Measurements from ENCODE around the gene FZD7.

GRCh38 chr2:201985728-201986462 is 47.8 kb upstream of the FZD7 start:
- TF ChIP-seq POLR2A (IDR thresholded peaks at IDR 0.05) (no peak), CTCF (IDR thresholded peaks at IDR 0.05) (no peak), POLR2AphosphoS5 (IDR thresholded peaks at IDR 0.05) (no peak)
